HPDE6-E6E7 (cell line): Measurements from ENCODE around the gene DGKH.

Source experiments
- DNase-seq: peaks from one replicate; pipeline ENCODE4 v3.0.0; 2011; ENCODE audit warnings: missing footprints; ENCODE audit errors: extremely low spot score

DGKH gene, protein sequence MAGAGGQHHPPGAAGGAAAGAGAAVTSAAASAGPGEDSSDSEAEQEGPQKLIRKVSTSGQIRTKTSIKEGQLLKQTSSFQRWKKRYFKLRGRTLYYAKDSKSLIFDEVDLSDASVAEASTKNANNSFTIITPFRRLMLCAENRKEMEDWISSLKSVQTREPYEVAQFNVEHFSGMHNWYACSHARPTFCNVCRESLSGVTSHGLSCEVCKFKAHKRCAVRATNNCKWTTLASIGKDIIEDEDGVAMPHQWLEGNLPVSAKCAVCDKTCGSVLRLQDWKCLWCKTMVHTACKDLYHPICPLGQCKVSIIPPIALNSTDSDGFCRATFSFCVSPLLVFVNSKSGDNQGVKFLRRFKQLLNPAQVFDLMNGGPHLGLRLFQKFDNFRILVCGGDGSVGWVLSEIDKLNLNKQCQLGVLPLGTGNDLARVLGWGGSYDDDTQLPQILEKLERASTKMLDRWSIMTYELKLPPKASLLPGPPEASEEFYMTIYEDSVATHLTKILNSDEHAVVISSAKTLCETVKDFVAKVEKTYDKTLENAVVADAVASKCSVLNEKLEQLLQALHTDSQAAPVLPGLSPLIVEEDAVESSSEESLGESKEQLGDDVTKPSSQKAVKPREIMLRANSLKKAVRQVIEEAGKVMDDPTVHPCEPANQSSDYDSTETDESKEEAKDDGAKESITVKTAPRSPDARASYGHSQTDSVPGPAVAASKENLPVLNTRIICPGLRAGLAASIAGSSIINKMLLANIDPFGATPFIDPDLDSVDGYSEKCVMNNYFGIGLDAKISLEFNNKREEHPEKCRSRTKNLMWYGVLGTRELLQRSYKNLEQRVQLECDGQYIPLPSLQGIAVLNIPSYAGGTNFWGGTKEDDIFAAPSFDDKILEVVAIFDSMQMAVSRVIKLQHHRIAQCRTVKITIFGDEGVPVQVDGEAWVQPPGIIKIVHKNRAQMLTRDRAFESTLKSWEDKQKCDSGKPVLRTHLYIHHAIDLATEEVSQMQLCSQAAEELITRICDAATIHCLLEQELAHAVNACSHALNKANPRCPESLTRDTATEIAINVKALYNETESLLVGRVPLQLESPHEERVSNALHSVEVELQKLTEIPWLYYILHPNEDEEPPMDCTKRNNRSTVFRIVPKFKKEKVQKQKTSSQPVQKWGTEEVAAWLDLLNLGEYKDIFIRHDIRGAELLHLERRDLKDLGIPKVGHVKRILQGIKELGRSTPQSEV

DNA sequence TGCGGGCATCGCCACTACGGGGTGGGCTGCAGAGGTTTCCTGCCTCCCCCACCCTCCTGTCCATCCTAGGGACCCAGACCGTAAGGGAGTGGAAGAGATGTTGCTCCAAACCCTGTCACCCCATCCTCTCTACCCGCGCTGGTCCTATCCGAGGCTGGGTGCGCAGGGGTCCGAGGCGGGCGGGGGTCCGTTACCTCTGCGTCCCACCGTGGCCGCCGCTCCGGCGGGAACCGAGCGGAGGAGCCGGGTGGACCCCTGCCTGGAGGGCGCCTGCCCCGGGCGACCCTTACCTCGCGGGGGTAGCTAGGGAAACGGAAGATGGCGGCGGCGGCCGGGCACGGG lies at the start of gene DGKH:
TSS of gene DGKH (plus strand) at position 307 of the 342 bp plus-strand sequence. CDS start 126 bp downstream, outside the sequence.
- no peak for DNase-seq

DNA sequence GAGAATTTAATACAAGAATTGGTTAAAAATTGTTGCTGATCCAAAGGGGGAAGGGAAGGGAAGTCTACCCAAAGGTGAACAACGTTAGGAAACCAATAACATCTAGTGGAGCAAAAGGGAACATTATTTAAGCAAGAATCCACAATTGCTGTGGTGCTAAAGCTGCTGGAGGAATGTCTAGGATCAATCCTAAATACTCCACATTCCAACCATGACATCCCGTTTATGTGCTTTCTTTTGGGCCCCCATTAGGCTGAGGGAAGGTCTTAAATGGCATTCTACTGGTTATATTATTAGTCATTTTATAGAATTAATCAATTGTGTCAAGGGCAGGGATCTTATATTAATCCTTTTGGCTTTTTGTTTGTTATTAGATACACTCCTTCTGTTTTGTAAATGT lies 47.6 kb upstream of the DGKH start:
- no peak for DNase-seq

DNA sequence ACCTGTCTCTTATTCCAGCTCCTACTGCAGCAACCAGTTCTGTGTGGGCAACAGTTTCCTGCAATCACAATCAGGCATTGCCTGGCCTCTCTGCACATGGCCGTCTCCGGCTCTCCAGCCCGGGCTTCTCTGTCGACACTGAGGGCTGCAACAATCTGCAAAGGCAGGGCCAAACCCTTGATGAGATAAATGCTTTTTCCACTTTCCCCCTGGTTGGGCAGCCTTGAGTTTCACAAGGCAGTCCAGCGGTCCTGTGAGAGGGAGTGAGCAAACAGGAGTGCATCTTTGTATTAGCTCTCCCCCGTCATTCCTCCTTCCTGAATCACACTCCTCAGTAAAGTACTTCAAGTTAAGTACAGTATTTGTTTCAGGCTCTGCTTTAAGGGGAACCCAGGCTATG lies 46.9 kb upstream of the DGKH start:
- DNase-seq: no peak

DNA sequence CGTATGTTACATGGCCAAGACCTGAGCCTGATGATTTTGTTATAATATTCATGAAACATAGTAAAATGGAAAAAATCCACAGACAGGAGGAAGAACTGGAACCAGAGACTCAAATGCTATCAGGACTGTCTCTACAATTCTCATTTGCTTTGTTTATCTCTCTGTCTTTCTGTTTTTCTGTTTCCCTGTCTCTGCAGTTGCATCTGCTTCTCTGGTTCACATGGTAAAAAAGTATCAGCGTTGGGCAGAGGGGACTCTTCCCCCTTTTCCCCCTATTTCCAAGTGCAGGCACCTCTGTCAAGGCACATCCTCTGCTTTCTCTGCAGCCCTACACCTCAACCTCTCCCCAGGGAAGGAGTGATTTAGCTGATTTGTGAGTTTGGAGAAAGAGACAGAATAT lies 46.4 kb upstream of the DGKH start:
- no peak for DNase-seq

DNA sequence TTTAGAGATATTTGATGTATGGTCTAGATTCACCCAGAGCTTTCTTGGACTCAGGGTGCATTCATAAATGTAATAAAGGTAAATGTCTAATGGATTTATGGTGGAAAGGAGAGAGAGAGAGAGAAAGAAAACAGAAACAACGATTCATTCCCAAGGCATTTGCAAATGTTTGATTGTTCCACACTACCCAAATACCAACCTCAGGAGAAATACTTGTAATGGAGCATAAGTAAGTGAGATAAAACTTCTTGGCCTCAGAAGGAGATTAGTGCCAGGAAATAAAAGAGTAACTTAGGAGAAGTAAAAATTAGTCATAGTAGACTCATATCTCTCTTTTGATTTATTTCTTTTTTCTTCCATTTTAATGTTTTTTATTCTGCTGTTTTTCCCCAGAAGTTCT lies 40.6 kb upstream of the DGKH start:
- DNase-seq: no peak

DNA sequence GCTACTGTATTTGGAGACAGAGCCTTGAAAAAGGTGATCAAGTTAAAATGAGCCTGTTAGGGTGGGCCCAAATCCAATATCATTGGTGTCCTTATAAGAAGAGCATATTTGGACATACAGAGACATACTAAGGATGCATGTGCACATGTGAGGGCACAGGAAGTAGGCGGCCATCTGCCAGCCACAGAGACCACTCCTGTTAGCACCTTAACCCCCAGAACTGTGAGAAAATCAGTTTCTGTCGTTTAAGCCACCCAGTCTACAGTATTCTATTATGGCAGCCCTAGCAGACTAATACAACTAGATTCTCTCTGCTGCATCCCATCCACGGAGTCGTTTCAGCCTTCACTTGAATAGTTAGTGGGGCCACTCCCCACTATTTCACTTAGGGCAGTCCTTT lies 39.4 kb upstream of the DGKH start:
- DNase-seq: no peak

DNA sequence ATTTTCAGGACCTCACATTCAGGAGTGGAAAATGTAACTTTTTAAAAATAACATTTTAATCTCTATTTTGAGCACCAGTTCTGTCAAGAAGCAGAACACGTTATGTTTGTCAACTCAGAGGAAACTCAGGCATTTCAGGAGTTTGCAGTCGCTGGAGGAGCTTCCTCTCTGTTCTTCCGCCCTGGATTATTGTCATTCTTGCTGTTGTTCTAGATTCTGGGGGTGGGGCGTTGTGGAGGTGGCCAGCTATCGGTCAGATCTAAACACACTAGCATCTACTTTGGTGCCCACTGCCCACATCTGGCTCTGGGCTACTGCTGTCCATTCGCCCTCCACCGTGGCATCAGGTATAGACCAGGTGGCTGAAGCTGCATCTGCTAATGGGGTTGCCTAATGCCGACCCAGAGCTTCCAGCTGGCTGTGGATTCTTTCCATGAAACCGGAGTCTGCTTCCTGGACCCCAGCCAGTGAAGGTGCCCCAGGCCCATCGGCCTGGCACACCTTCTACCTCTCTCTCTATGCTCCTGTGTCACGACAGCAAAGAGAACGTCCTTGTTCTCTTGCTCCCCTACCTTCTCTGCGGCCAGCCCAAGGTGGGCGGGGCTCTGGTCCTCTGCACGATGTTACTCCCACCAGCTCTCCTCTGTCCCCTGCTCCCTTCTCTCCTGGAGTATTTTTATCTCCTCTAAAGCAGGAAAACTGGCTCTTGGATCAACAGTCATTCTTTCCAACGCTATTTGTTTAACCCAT lies 36.7 kb upstream of the DGKH start:
- no peak for DNase-seq

DNA sequence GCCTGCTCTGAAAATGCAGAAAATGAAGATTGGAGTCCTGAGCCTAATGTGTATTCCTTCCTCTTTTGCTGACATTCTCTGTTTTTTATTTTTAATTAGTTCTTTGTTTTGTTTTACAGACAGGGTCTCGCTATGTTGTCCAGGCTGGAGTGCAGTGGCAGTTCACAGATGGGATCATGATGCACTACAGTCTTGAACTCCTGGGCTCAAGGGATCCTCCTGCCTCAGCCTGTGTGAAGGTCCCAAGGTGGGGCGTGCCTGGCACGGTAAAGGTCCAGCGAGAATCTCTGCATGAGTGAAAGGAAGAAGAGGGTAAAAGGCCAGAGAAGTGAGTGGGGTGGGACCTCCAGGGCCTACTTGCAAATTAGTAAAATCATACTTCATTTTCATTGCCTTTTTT lies 34.3 kb upstream of the DGKH start:
- DNase-seq: no peak

DNA sequence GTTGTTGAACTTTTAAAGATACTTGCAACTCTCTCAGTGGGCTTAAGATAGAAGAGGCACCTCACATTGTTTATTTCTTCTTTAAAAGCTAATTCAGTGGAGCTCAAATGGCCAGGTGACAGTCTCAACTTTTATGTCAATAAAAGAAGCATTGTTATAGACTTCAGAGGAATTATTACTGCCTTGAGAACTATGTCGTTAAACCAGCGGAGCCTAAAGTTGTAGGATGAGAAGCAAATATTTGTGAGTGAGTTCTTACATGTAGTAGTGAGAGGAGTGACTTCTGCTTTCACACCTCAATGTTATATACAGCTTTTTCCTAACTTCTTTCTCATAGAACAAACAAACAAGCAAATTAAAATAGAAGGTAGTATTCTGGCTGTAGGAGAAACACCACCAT lies 31.2 kb upstream of the DGKH start:
- no peak for DNase-seq

DNA sequence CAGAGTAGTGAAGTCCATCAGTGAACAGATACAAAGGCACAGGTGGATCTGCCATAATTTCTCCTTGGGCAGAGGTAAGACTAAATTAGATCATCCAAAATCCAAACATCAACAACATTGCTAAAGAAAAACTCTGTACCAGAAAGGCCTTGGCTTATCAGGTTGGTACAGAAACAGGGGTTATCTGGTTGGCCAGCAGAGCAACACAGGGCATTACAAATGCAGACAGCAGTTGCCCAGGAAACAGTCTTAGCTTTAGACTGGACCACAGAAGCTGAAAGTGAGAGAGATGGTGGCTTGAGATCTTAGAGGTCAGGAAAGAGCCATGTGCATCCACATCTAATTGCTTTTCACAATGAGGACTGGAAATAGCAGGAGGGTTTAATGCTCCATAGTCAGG lies 26.6 kb upstream of the DGKH start:
- no peak for DNase-seq

DNA sequence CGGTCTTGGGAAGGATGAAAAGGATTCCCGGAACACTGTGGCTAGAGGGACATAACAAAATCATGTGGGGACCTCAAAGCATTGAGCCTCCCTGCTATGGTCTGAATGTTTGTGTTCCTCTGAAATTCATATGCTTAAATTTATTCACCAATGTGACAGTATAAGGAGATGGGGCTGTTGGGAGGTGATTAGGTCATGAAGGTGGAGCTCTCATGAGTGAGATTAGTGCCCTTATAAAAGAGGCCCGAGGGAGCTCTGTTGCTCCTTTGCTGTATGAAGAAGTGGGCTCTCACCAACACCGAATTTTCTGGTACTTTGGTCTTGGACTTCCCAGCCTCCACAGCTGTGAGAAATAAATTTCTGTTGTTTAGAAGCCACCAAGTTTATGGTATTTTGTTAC lies 26.1 kb upstream of the DGKH start:
- DNase-seq: no peak

DNA sequence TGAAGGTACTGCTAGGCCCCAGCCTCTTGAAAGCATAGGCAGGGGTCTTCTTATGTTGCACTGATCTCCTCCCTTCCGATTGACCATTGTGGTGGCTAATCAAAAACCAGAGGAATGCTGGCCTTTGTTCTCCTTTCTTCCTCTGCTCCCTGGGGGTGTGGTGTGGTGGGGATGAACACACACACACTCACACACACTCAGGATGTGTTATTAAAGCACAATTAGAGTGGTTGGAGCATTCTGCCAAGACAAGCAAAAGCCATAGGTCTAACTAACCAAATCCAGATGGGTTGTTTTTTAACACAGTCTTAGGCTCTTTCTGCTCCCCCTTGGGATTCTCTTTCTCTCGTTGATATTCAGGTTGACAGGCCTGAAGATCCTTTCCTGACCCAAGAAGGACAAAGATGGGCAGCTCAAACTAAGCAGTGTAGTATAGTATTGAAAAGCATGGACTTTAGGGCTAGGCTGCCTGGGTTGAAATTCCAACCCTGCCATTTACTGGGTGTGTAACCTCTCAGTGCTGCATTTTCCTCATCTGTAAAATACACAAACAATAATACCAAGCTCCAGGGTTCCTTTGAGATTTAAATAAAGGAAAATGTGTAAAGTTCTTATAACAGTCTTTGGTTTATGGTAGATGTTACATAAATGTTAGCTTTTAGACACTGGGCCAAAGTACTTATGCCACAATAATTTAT lies 25.5 kb upstream of the DGKH start:
- no peak for DNase-seq

DNA sequence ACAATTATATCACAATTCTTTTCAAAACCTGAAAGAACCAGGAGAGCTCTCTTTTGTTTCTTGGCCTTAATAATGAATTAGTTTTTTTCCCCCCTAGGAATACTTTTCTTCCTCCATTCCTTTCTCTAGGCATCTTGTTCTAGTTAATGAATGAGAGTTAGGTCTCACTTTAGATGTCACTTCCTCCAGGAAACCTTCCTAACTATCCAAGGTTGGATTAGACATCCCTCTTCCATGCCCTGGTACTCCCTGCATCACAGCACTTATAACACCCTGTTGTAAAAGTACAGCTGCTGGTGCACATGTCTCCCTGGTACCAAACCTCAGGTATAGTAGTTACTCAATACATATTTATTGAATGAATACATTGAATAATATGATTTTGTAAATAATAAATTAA lies 21.2 kb upstream of the DGKH start:
- no peak for DNase-seq

DNA sequence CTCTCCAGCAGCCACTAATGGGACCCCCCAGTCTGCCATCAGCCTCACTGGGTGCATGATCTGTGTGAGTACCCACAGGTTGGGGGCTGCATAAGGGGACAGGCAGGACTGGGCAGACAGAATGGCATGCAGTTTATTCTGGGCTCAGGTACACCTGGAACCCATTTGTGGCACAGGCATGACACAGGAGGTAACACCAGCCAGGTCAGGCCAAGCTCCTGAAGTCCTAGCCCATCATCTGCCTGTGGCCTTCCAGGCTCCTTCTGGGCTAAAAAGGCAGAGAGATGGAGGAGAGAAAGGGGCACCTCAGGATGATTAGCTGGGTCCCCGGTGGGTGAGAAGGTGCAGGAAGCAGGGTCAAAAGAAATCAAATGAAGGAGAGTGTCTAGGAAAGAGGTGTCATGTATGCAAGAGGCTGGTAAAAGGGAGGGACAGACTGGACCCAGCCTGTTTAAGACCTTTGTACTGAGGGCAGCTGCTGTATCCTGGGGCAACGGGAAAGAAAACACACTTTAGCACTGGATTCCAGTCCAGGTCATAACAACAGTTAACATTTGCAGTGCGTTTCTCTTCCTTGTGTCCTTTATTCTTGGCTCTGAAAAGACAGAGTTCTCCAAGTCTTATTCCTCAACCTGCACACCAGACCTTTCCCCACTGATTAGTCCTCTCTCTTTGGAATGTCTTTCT lies 20.2 kb upstream of the DGKH start:
- DNase-seq: no peak

DNA sequence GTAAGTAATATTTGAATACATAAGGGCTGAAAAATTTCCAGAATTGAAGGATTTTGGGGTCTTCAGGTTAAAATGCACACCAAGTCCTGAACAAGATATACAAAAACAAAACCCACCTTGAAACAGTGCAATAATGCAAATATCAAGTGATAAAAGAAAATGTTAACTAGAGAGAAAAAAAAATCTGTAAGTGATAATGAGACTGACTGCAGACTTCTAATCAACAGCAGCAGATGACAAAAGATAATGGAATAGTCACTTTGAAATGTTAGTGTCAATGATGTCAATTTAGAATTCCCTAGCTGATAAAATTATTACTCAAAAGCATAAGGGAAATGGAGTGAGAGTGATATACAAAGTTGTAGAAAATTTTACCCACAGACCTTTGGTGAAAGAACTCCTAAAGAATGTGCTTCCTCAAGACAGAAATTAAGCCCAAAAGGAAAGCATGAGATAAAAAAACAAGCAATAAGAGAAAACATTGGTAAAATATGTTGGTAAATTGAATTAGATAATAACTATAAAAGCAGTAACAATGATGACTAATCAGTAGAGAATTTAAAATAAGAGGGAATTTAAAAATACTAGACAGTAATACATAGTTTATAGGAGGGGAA lies 12.4 kb upstream of the DGKH start:
- no peak for DNase-seq

DNA sequence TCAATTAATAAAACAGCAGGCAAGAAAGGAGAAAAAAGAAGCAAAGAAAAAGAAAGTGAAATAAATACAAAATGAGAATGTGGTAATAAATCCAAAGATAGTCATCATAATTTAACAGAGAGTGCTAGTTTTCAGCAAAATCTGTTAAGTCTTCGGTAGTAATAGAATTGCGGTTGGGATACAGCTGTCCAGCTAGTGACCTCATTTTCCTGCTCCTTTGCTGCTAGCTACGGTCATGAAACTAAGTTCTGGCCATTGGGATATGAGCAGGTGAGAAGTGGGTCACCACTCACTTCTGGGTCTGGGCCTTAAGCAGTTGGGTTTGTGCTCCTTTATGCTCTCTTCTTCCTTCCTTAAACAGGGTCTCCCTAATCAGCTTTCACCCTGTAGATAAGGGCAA lies 11.7 kb upstream of the DGKH start:
- DNase-seq: no peak

DNA sequence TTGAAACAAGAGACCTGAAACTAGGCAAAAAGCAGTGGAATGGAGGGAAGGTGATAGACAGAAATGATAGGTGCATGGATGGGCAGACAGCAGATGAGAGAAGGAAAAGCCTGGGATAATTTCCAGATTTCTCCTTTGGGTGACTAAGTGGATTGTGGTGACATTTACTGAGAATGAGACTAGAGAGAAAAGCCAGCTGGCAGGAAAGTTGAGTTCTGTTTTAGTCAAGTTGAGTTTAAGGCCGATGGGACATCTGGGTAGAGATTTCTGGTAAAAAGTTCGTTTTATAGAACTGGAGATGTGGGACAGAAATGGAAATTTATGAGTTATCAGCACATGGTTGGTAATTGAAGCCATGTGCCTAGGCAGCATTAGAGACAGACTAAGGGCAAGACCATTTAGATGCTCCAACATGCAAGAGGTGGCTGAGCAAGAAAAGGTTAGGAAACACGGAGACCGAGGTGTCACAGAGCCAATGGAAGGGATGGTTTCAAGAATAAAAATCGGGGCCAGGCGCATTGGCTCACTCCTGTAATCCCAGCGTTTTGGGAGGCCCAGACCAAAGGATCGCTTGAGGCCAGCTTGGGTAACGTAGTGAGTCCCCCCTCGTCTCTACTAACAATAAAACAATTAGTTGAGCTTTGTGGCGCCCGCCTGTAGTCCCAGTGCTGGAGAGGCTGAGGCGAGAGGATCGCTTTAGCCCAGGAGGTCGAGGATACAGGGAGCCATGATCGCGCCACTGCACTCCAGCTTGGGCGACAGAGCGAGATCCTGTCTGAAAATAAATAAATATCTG lies 9.6 kb upstream of the DGKH start:
- DNase-seq: no peak

DNA sequence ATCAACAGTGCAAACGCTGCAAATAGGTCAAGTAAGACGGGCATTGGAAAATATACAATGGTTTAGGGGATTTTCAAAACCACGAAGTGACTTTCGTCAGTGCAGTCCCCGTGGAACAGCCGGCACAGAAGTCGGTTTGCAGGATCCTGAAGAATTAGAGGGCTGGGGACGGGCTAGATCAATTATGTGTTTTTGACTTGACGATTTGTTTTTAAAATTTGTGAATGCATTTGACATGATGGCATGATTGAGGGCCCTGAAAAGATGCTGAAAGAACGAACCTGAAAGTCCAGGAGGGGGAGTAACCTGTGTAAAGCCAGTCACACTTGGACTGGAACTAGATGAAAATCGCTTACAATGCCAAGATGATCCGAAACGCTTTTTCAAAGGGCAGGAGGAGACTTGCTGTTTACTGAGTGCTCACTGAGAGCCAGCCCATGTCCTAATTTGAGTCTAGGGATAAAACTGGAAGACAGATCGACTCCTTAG lies 8.9 kb upstream of the DGKH start:
- no peak for DNase-seq
